Spleen (tissue), 11 donors: Measurements from ENCODE around the gene OR7G1. TPM values are rescaled to one million over a fixed set of nuclear protein-coding genes. Genes with fewer than 3 reads are reported as not detected.

Experiments
- DNase-seq: peaks from one replicate; pipeline ENCODE4 v3.0.0-alpha.2; 2020
- H3K27ac ChIP-seq, 8 donors: fragments of 200-600 bp; sonication (generic) in 7 of 8; 1 replicate in 4 of 8; 2 replicates in 4 of 8; pipeline versions ENCODE4 v1.5.0 to v1.8.0; 2016 to 2021; ENCODE audit warnings: inconsistent platforms in 4 of 8, mild to moderate bottlenecking in 4 of 8, moderate library complexity in 1 of 8
- H3K27me3 ChIP-seq, 7 donors: fragments of 200-600 bp; sonication (generic) in 6 of 7; replicated peaks in 1 of 7; 1 replicate in 4 of 7; 2 replicates in 3 of 7; pipeline versions ENCODE4 v1.5.0 to v1.8.0; 2016 to 2021; ENCODE audit warnings: inconsistent platforms in 3 of 7, mild to moderate bottlenecking in 1 of 7
- H3K36me3 ChIP-seq, 6 donors: fragments of 200-600 bp; sonication (generic) in 5 of 6; 1 replicate in 4 of 6; 2 replicates in 2 of 6; pipeline versions ENCODE4 v1.5.0 to v1.8.0; 2016 to 2021; ENCODE audit warnings: inconsistent platforms in 2 of 6
- H3K4me1 ChIP-seq, 6 donors: fragments of 200-600 bp; sonication (generic) in 5 of 6; 1 replicate in 3 of 6; 2 replicates in 3 of 6; pipeline versions ENCODE4 v1.5.0 to v1.8.0; 2016 to 2021; ENCODE audit warnings: inconsistent platforms in 3 of 6
- H3K4me3 ChIP-seq, 8 donors: fragments of 200-600 bp; sonication (generic) in 7 of 8; 1 replicate in 4 of 8; 2 replicates in 4 of 8; pipeline versions ENCODE4 v1.5.0 to v1.8.0; 2016 to 2021; ENCODE audit warnings: inconsistent platforms in 4 of 8, mild to moderate bottlenecking in 4 of 8, moderate library complexity in 2 of 8
- H3K9me3 ChIP-seq, 8 donors: fragments of 200-600 bp; sonication (generic) in 7 of 8; 1 replicate in 4 of 8; 2 replicates in 4 of 8; pipeline versions ENCODE4 v1.5.0 to v1.8.0; 2016 to 2021; ENCODE audit warnings: inconsistent platforms in 4 of 8
- POLR2A ChIP-seq, 3 donors: fragments of 450-650 bp; IDR thresholded peaks; one replicate each; pipeline ENCODE4 v1.5.1; 2017; ENCODE audit warnings: antibody characterized with exemption in 3 of 3, mild to moderate bottlenecking in 1 of 3
- POLR2AphosphoS5 ChIP-seq, 3 donors: sonication (generic); formaldehyde crosslinking; IDR thresholded peaks; one replicate each; pipeline ENCODE4 v1.5.1; 2017; ENCODE audit warnings: antibody characterized with exemption in 3 of 3
- WGBS, 5 donors: extraction: QIAGEN DNeasy Blood & Tissue Kit in 3 of 5; methylation state at CpG; one replicate each; pipeline versions ENCODE4 v1.1.5 to v1.1.7; 2013 to 2018; 5-methylcytosine and 5-hydroxymethylcytosine counted together
- intact Hi-C: fragments of 100-400 bp; cut with DNase I; formaldehyde crosslinking; loops from one replicate; pipeline ENCODE4 v1.15.0; 2023; ENCODE audit warnings: low total_unique reads
- polyA plus RNA-seq, 3 donors: library from polyadenylated mRNA; stranded (reverse); fragments of 200-250 nt; gene quantifications; one replicate each; pipeline ENCODE4 v1.2.1, GENCODE V29; 2013
- total RNA-seq, 7 donors: library from RNA; depleted of rRNA in 3 of 7; stranded (reverse); fragments of >200 nt in 3 of 7; fragmentation: NEBNext Ultra II Directional in 4 of 7; extraction: Animal tissue kit (Norgen Biotek cat#: 25700) in 4 of 7; gene quantifications; one replicate each; pipeline versions ENCODE4 v1.1.0 to v1.2.1, GENCODE V29; 2016 to 2021
- TF ChIP-seq, protein P1 (sequence below), 11 experiments: fragments of 200-600 bp in 7 of 11; fragments of 450-650 bp in 4 of 11; sonication (generic) in 4 of 11; IDR thresholded peaks in 8 of 11; conservative IDR thresholded peaks in 3 of 11; 1 replicate in 7 of 11; 2 replicates in 4 of 11; pipeline versions ENCODE4 v1.4.0 to v1.8.0; 2016 to 2021; ENCODE audit warnings: antibody characterized with exemption in 11 of 11, inconsistent platforms in 4 of 11, mild to moderate bottlenecking in 1 of 11
- donor health status: healthy with polysubstance abuse.
- donor health status: DM: no; HTN: no; CAD: no; lungs with moderate emphysema.
- donor health status: DM: no; HTN: no; CAD: no.
- donor health status: Bipolar disorder and iron deficiency.
- donor health status: healthy.
- donor health status: DM: no; HTN: no; CAD: no.
- donor health status: DM: yes; HTN: yes; CAD: no.

Gene OR7G1
- total and polyA plus RNA-seq, 10 donors, result not detected

DNA sequence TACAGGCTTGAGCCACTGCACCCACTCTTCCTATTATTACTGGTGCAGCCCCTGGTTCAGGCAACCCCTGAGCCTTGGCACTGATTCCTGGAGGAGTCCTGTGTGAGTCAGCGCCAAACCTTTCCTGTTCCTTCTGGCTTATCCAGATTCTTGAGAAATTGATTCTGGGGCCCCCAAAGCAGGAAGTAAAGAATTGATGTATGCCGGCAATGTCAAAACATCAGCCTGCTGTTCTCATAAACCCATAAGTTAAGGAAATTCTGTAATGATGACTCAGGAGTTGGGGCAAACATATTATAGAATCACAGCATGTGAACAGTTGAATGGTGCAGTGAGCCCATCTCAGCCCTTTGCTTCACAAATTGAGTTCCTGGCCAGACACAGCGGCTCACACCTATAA lies 12.6 kb upstream of the OR7G1 start:
- TF ChIP-seq POLR2AphosphoS5 (IDR thresholded peaks at IDR 0.05), result no peak
- TF ChIP-seq, protein P1, sequence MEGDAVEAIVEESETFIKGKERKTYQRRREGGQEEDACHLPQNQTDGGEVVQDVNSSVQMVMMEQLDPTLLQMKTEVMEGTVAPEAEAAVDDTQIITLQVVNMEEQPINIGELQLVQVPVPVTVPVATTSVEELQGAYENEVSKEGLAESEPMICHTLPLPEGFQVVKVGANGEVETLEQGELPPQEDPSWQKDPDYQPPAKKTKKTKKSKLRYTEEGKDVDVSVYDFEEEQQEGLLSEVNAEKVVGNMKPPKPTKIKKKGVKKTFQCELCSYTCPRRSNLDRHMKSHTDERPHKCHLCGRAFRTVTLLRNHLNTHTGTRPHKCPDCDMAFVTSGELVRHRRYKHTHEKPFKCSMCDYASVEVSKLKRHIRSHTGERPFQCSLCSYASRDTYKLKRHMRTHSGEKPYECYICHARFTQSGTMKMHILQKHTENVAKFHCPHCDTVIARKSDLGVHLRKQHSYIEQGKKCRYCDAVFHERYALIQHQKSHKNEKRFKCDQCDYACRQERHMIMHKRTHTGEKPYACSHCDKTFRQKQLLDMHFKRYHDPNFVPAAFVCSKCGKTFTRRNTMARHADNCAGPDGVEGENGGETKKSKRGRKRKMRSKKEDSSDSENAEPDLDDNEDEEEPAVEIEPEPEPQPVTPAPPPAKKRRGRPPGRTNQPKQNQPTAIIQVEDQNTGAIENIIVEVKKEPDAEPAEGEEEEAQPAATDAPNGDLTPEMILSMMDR (IDR thresholded peaks at IDR 0.05 in 8 of 11, conservative IDR thresholded peaks at IDR 0.05 in 3 of 11), result no peak
- TF ChIP-seq POLR2A (IDR thresholded peaks at IDR 0.05), result no peak
- DNase-seq, result no peak
- Histone ChIP-seq H3K36me3 (no peaks in the 10 kb centered on the region), H3K9me3 (no peaks in the 10 kb centered on the region), H3K27ac (no peak overlapping the region), H3K27me3 (peaks cover 0 to 36% (median 0%) of the 10 kb centered on the region in 7 donors), H3K4me1 (peaks cover 0 to 14% (median 0%) of the 10 kb centered on the region in 6 donors), H3K4me3 (no peak overlapping the region)
- 38 to 46% (median 46%) methylated on average over 3 of the region's 3 CpGs for WGBS, 5 donors
- intact Hi-C loops, result no loop called here

DNA sequence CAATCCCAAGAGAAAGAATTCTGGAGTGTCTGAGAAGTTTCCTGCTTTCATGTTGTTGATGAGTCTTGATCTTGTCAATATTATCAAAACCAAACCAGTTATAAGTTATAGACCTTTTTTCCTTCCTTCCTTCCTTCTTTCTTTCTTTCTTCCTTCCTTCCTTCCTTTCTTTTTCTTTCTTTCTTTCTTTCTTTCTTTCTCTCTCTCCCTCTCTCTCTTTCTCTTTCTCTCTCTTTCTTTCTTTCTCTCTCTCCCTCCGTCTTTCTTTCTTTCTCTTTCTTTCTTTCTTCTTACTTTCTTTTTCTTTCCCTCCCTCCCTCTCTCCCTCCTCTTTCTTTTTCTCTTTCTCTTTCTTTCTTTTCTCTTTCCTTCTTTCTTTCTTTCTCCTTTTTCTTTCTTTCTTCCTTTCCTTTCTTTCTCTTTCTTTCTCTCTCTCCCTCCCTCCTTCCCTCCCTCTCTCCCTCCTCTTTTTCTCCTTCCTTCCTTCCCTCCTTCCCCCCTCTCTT lies 11.4 kb upstream of the OR7G1 start, which contains the start of gene OR7G3:
TSS of gene OR7G3 (minus strand) at position 51 of the 506 bp plus-strand sequence. CDS start at position 51, 0 bp downstream.
- TF ChIP-seq, protein P1 (IDR thresholded peaks at IDR 0.05 in 8 of 11, conservative IDR thresholded peaks at IDR 0.05 in 3 of 11), result no peak
- TF ChIP-seq POLR2A (IDR thresholded peaks at IDR 0.05) (no peak), POLR2AphosphoS5 (IDR thresholded peaks at IDR 0.05) (no peak)

DNA sequence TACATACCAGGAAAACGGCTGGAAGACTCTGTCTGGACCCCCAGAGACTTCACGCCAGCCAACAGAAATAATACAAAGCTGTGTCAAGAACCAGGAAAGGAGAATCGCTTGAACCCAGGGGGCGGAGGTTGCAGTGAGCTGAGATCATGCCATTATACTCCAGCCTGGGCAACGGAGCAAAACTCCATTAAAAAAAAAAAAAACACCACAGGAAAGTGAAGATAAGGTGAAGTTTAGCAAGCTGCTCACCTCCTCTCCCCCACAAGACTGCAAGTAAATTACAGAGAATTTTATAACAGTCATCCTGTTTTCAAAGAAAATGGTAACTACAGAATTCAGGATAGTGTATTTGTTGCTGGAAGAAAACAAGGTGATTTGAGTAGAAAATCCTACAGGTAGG lies 984 bp upstream of the OR7G1 start:
- DNase-seq, result no peak
- no peak for TF ChIP-seq POLR2AphosphoS5 (IDR thresholded peaks at IDR 0.05)
- TF ChIP-seq, protein P1 (IDR thresholded peaks at IDR 0.05 in 8 of 11, conservative IDR thresholded peaks at IDR 0.05 in 3 of 11), result no peak
- TF ChIP-seq POLR2A (IDR thresholded peaks at IDR 0.05), result no peak
- no peaks in the 10 kb centered on the region for H3K4me1 ChIP-seq
- no peaks in the 10 kb centered on the region for H3K9me3 ChIP-seq
- H3K36me3 ChIP-seq, result no peaks in the 10 kb centered on the region
- no peak overlapping the region for H3K4me3 ChIP-seq
- H3K27ac ChIP-seq, result no peak overlapping the region
- peaks cover 0 to 41% (median 0%) of the 10 kb centered on the region in 7 donors for H3K27me3 ChIP-seq
- intact Hi-C loops, result no loop called here
- WGBS, 5 donors, result 56 to 66% (median 65%) methylated on average over 5 of the region's 5 CpGs

More for the DNA sequence above, 11.4 kb upstream of the OR7G1 start, which contains the start of gene OR7G3:
- Histone ChIP-seq H3K4me3 (no peak within 1 kb of the TSS), H3K27ac (no peak within 1 kb of the TSS), H3K36me3 (no peaks in the 10 kb centered on the region), H3K9me3 (no peaks in the 10 kb centered on the region), H3K4me1 (peaks cover 0 to 14% (median 0%) of the 10 kb centered on the region in 6 donors), H3K27me3 (peaks cover 0 to 44% (median 0%) of the 10 kb centered on the region in 7 donors)
- WGBS, 5 donors, result 74 to 94% (median 84%) methylated on average over 1 of the region's 1 CpG; no CpG with 5 or more reads in 1 of the 5 donors
- DNase-seq, result no peak
- intact Hi-C loops, result no loop called here

DNA sequence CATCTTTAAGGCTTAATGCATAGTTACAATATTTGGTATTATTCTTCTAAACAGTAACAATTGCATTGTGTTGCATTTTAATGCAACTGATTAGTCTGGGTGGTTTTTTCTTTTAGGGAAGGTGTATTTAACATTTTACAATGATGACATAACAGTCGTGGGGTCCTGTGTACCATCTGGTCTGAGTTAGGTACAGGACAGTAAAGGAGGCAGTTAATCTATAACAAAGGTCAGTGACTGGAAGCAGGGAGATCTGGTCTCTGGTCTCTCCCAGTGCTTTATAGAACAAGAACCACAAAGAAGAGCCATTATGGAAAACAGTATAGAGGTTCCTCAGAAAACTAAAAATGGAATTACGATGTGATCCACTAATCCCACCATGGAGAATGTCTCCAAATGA lies 5.6 kb downstream of the OR7G1 start:
- H3K4me1 ChIP-seq, result no peaks in the 10 kb centered on the region
- intact Hi-C loops, result no loop called here
- no peaks in the 10 kb centered on the region for H3K36me3 ChIP-seq
- H3K4me3 ChIP-seq, result no peak overlapping the region
- H3K9me3 ChIP-seq, result no peaks in the 10 kb centered on the region
- peaks cover 0 to 48% (median 0%) of the 10 kb centered on the region in 7 donors for H3K27me3 ChIP-seq
- no peak for TF ChIP-seq POLR2A (IDR thresholded peaks at IDR 0.05)
- TF ChIP-seq, protein P1 (IDR thresholded peaks at IDR 0.05 in 8 of 11, conservative IDR thresholded peaks at IDR 0.05 in 3 of 11), result no peak
- no peak for TF ChIP-seq POLR2AphosphoS5 (IDR thresholded peaks at IDR 0.05)
- 37 to 73% (median 67%) methylated on average over 2 of the region's 2 CpGs for WGBS, 5 donors
- no peak for DNase-seq
- H3K27ac ChIP-seq, result no peak overlapping the region
